Fibroblast of skin of abdomen (primary cell): Measurements from ENCODE around the gene VRK2. TPM values are rescaled to one million over a fixed set of nuclear protein-coding genes. Genes with fewer than 3 reads are reported as not detected.

Experiments used
- DNase-seq: peaks from one replicate; pipeline ENCODE4 v3.0.0-alpha.2; 2013
- polyA plus RNA-seq, 2 experiments: library from polyadenylated mRNA; unstranded; fragments of 120-200 nt; gene quantifications; one replicate each; pipeline ENCODE4 v1.2.1, GENCODE V29; 2013; ENCODE audit not compliant: insufficient read length in 2 of 2

The VRK2 gene
- polyA plus RNA-seq (2013, experiment 1 of 2; ENCODE audit: insufficient read length) = 19.4 TPM
- polyA plus RNA-seq (2013, experiment 2 of 2; ENCODE audit: insufficient read length) = 17.8 TPM

GRCh38 chr2:58046585-58047372 is at the start of gene VRK2:
TSS of gene VRK2 (plus strand) at chr2:58046806. CDS start at chr2:58048832, 2,026 bp downstream.
- peak; percentile 90 for DNase-seq

- DNase-seq = peak; percentile 43
These were observed 40.2 kb upstream of the VRK2 start for GRCh38 chr2:58006256-58006951.

- DNase-seq = no peak
These were observed 39.7 kb upstream of the VRK2 start for GRCh38 chr2:58006952-58007284.

GRCh38 chr2:58010599-58010998 is 36.0 kb upstream of the VRK2 start:
- DNase-seq = no peak

- no peak for DNase-seq
These were observed 27.4 kb upstream of the VRK2 start for GRCh38 chr2:58019229-58019628.

- no peak for DNase-seq
These were observed 21.3 kb upstream of the VRK2 start for GRCh38 chr2:58025150-58025933.

- DNase-seq = no peak
These were observed 19.6 kb upstream of the VRK2 start for GRCh38 chr2:58027029-58027428.

GRCh38 chr2:58030771-58031170 is 15.8 kb upstream of the VRK2 start:
- DNase-seq = peak; percentile 18

- DNase-seq = peak; percentile 38
These were observed 14.4 kb upstream of the VRK2 start for GRCh38 chr2:58032016-58032763.

GRCh38 chr2:58032764-58033080 is 13.9 kb upstream of the VRK2 start:
- DNase-seq = no peak

GRCh38 chr2:58033530-58033929 is 13.1 kb upstream of the VRK2 start:
- no peak for DNase-seq

- no peak for DNase-seq
These were observed 11.3 kb upstream of the VRK2 start for GRCh38 chr2:58035352-58035751.

- DNase-seq = peak; percentile 56
These were observed 7.4 kb upstream of the VRK2 start for GRCh38 chr2:58039170-58039611.

- peak; percentile 82 for DNase-seq
These were observed 4.1 kb upstream of the VRK2 start for GRCh38 chr2:58042486-58042970.

- DNase-seq = no peak
These were observed 2.5 kb upstream of the VRK2 start for GRCh38 chr2:58044145-58044544.

- DNase-seq = no peak
These were observed 849 bp upstream of the VRK2 start for GRCh38 chr2:58045580-58046334.

GRCh38 chr2:58046335-58046584 is 346 bp upstream of the VRK2 start:
- DNase-seq = no peak

- no peak for DNase-seq
These were observed 848 bp downstream of the VRK2 start for GRCh38 chr2:58047373-58047935.

- no peak for DNase-seq
These were observed 1.4 kb downstream of the VRK2 start for GRCh38 chr2:58047961-58048360.

GRCh38 chr2:58051445-58051844 is 4.8 kb downstream of the VRK2 start:
- no peak for DNase-seq

- DNase-seq = no peak
These were observed 6.4 kb downstream of the VRK2 start for GRCh38 chr2:58052978-58053377.

- DNase-seq = peak; percentile 28
These were observed 7.7 kb downstream of the VRK2 start for GRCh38 chr2:58054264-58054663.
